ENCODE measurements around the gene SLN. TPM values are rescaled to one million over a fixed set of nuclear protein-coding genes. Genes with fewer than 3 reads are reported as not detected.

Gene SLN
- total RNA-seq, 1 donor from 2014 or later = not detected

DNA sequence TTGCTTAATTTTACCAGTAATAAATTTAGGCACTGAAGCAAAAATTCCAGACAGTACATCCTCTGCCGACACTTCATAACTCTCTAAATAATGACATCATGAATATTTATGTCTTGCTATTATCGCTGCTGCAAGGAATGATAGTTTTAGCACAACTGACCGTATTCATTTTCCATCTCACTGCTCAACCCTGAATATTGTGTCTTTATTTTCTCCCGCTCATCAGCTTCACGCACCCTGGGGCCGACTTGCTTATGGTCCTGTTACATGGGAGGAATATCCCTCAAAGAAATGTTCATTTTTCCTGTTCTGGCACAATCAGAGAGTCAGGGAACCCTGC, 33.3 kb downstream of the SLN start:
- Mint-ChIP-seq H3K9me3 (ENCODE audit: low read depth) (no peaks in the 10 kb centered on the region), H3K4me1 (ENCODE audit: low read depth) (no peaks in the 10 kb centered on the region), H3K36me3 (ENCODE audit: insufficient read depth) (no peaks in the 10 kb centered on the region), H3K4me3 (ENCODE audit: low read depth) (no peak overlapping the region), H3K27me3 (peaks cover 2% of the 10 kb centered on the region), H3K27ac (no peak overlapping the region)
- TF ChIP-seq, protein P1, sequence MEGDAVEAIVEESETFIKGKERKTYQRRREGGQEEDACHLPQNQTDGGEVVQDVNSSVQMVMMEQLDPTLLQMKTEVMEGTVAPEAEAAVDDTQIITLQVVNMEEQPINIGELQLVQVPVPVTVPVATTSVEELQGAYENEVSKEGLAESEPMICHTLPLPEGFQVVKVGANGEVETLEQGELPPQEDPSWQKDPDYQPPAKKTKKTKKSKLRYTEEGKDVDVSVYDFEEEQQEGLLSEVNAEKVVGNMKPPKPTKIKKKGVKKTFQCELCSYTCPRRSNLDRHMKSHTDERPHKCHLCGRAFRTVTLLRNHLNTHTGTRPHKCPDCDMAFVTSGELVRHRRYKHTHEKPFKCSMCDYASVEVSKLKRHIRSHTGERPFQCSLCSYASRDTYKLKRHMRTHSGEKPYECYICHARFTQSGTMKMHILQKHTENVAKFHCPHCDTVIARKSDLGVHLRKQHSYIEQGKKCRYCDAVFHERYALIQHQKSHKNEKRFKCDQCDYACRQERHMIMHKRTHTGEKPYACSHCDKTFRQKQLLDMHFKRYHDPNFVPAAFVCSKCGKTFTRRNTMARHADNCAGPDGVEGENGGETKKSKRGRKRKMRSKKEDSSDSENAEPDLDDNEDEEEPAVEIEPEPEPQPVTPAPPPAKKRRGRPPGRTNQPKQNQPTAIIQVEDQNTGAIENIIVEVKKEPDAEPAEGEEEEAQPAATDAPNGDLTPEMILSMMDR (IDR thresholded peaks at IDR 0.05; ENCODE audit: unreplicated experiment) = no peak
- no peak for DNase-seq (ENCODE audit: low spot score, unreplicated experiment)

DNA sequence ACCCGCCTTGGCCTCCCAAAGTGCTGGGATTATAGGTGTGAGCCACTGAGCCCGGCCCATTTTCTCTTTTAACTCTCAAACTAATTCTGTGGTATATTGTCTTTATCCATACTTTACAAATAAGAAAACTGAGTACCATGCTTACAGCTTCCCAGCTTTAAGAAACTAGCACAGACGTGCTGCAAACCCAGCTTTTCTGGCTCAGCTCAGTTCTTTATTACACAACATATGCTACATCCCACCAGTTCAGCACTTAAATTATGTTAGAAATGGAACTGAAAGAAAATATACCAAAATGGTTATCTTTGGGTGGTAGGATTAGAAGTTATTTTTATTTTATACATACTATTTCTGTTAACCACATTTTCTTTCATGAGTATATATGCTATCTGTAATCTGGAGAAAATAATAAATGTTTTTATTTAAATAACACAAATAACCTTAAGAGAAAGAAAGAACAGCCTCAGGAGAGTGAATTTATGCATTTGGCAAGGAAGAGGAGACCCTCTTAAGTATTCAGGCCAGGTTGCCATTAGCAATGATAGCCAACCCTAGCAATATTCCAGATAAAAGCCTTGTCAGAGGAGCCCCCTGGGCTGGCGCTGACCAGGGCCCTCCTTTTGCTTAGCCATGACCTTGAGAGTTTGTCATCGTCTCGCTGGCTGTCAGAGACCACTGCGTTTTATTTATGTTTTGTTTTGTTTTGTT, 33.8 kb downstream of the SLN start:
- no peak overlapping the region for H3K4me3 Mint-ChIP-seq (ENCODE audit: low read depth)
- no peak overlapping the region for H3K27ac Mint-ChIP-seq
- TF ChIP-seq, protein P1 (IDR thresholded peaks at IDR 0.05; ENCODE audit: unreplicated experiment) = no peak
- no peaks in the 10 kb centered on the region for H3K27me3 Mint-ChIP-seq
- H3K9me3 Mint-ChIP-seq (ENCODE audit: low read depth) = no peaks in the 10 kb centered on the region
- no peak for DNase-seq (ENCODE audit: low spot score, unreplicated experiment)
- H3K36me3 Mint-ChIP-seq (ENCODE audit: insufficient read depth) = no peaks in the 10 kb centered on the region
- H3K4me1 Mint-ChIP-seq (ENCODE audit: low read depth) = no peaks in the 10 kb centered on the region

DNA sequence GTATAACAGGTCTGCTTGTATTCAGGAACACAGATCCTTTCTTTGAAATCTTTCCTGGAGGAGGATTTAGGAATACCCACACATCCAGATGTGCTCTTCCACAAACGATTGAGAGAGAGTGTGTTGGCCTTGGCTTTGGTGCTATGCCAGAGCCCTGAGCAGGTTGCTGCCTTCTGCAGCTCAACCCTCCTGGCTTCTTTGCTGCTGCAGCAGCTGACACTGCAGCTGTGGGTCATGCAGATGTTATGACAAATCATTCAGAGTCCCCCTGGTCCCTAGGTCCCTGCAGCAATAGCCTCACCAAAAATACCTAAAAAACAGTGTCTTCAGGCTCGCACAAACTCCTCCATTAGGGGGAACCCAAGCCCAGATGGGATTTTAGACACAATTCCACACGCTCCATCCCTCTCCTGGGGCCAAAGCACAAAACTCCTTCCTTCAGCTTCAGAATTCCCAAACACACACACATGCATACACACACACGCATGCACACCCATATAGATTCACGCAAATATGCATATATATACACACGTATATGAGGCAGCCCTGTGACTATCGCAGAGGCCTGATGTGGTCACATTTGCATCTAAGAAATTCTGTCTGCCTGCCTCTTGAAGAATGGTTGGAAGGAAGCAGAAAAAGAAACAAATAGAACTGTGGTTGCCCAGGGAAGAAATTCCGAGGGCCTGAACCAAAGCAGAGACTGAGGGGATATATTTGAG, 35.4 kb downstream of the SLN start:
- Mint-ChIP-seq H3K4me3 (ENCODE audit: low read depth) (no peak overlapping the region), H3K4me1 (ENCODE audit: low read depth) (no peaks in the 10 kb centered on the region), H3K9me3 (ENCODE audit: low read depth) (no peaks in the 10 kb centered on the region), H3K36me3 (ENCODE audit: insufficient read depth) (no peaks in the 10 kb centered on the region), H3K27me3 (no peaks in the 10 kb centered on the region), H3K27ac (no peak overlapping the region)
- TF ChIP-seq, protein P1 (IDR thresholded peaks at IDR 0.05; ENCODE audit: unreplicated experiment) = no peak
- no peak for DNase-seq (ENCODE audit: low spot score, unreplicated experiment)

DNA sequence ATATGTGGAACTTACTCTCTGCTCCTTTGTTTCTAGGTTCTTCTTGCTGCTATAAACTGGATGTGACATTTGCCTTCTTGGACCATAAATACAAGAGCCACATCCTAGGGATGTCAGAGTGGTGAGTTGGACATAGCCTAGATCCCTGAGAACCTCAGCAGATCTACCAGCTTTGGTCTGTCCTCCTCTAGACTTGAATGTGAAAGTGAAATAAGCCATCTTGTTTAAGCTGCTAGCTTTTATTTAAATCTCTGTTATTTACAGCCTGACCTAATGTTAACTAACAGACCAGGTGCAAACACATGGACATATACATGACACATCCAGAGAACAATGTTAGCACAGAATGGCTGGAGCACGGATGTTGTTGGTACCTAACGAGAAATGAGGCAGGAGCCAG, 36.0 kb downstream of the SLN start:
- Mint-ChIP-seq H3K4me1 (ENCODE audit: low read depth) (peaks cover 3% of the 10 kb centered on the region), H3K27me3 (no peaks in the 10 kb centered on the region), H3K9me3 (ENCODE audit: low read depth) (no peaks in the 10 kb centered on the region), H3K27ac (no peak overlapping the region), H3K36me3 (ENCODE audit: insufficient read depth) (no peaks in the 10 kb centered on the region), H3K4me3 (ENCODE audit: low read depth) (no peak overlapping the region)
- TF ChIP-seq, protein P1 (IDR thresholded peaks at IDR 0.05; ENCODE audit: unreplicated experiment) = no peak
- DNase-seq (ENCODE audit: low spot score, unreplicated experiment) = no peak

DNA sequence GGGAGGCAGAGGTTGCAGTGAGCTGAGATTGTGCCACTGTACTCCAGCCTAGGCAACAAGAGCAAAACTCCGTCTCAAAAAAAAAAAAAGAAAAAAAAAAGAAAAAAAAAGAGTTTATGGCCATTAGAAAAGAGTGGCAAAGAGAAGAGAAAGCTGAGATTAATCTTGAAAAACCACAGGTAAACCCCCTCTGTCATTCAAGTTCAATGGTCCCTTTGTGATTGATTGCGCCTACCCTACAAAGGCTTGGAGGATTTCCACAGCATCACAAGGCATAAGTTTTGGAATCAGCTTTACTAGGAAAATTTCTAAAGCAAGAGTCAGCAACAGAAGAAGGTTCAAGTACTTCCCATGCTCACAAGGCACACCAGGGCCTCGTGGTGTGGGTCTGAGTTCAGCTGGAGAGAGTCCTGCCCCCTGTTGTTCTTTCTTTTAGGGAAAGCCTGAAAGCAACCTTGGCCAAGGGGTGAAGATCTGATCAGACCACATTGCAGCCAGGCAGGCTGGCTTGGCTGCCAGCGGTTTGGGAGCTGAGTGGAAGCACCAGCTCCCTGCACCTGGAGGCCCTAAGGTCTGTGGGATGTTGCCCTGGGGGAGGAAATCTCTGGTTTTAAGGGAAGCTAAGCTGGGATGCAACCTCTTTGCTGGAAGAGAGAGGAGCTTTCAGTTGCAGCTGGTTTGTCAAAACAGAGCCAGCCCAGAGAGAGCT, 41.8 kb downstream of the SLN start:
- Mint-ChIP-seq H3K27ac (no peak overlapping the region), H3K36me3 (ENCODE audit: insufficient read depth) (no peaks in the 10 kb centered on the region), H3K27me3 (no peaks in the 10 kb centered on the region), H3K9me3 (ENCODE audit: low read depth) (no peaks in the 10 kb centered on the region), H3K4me3 (ENCODE audit: low read depth) (no peak overlapping the region), H3K4me1 (ENCODE audit: low read depth) (peaks cover 3% of the 10 kb centered on the region)
- TF ChIP-seq, protein P1 (IDR thresholded peaks at IDR 0.05; ENCODE audit: unreplicated experiment) = no peak
- no peak for DNase-seq (ENCODE audit: low spot score, unreplicated experiment)

Data from progenitor cell of endocrine pancreas (in vitro differentiated cells).